ENCODE results near the gene UMOD.
"Not testable (repeated sequence)": the region's sequence is repeated elsewhere in the genome, so short reads cannot be mapped to it uniquely, and the experiment has no call there.

UMOD gene

GRCh38 chr16:20321671-20322070, 30.8 kb downstream of the UMOD start:
- H3K4me3 ChIP-seq (ENCODE audit: low read length), result no peak overlapping the region
- no peak for TF ChIP-seq CTCF (conservative IDR thresholded peaks at IDR 0.05; ENCODE audit: low read length)
- DNase-seq (ENCODE audit: low read depth), result no peak

GRCh38 chr16:20321051-20321450, 31.5 kb downstream of the UMOD start:
- DNase-seq (ENCODE audit: low read depth); H3K4me3 ChIP-seq (ENCODE audit: low read length): not testable (repeated sequence)

GRCh38 chr16:20320592-20320991, 31.9 kb downstream of the UMOD start:
- TF ChIP-seq CTCF (conservative IDR thresholded peaks at IDR 0.05; ENCODE audit: low read length), result no peak
- no peak overlapping the region for H3K4me3 ChIP-seq (ENCODE audit: low read length)
- no peak for DNase-seq (ENCODE audit: low read depth)

GRCh38 chr16:20320178-20320577, 32.3 kb downstream of the UMOD start:
- H3K4me3 ChIP-seq (ENCODE audit: low read length), result no peak overlapping the region
- TF ChIP-seq CTCF (conservative IDR thresholded peaks at IDR 0.05; ENCODE audit: low read length), result no peak
- no peak for DNase-seq (ENCODE audit: low read depth)

- no peak for DNase-seq (ENCODE audit: low read depth)
- H3K4me3 ChIP-seq (ENCODE audit: low read length), result no peak overlapping the region
- no peak for TF ChIP-seq CTCF (conservative IDR thresholded peaks at IDR 0.05; ENCODE audit: low read length)
These were observed 33.1 kb downstream of the UMOD start for GRCh38 chr16:20319406-20319805.

- no peak overlapping the region for H3K4me3 ChIP-seq (ENCODE audit: low read length)
- no peak for DNase-seq (ENCODE audit: low read depth)
- no peak for TF ChIP-seq CTCF (conservative IDR thresholded peaks at IDR 0.05; ENCODE audit: low read length)
These were observed 34.1 kb downstream of the UMOD start for GRCh38 chr16:20318437-20318836.

- no peak for DNase-seq (ENCODE audit: low read depth)
- no peak overlapping the region for H3K4me3 ChIP-seq (ENCODE audit: low read length)
- no peak for TF ChIP-seq CTCF (conservative IDR thresholded peaks at IDR 0.05; ENCODE audit: low read length)
These were observed 34.5 kb downstream of the UMOD start for GRCh38 chr16:20318006-20318405.

- no peak for DNase-seq (ENCODE audit: low read depth)
- TF ChIP-seq CTCF (conservative IDR thresholded peaks at IDR 0.05; ENCODE audit: low read length), result no peak
- no peak overlapping the region for H3K4me3 ChIP-seq (ENCODE audit: low read length)
These were observed 35.4 kb downstream of the UMOD start for GRCh38 chr16:20317117-20317516.

Measured in AG10803 (cell line).